Colon (tissue), 2 donors: ENCODE measurements around the gene MCF2L.

Experiments
- FAIRE-seq: peaks from 2 replicates; lab custom pipeline; 2012; peaks lifted over from hg19 to GRCh38; lab: Jason Lieb, UNC
- donor health status: control.
- donor health status: control.

The MCF2L gene

DNA sequence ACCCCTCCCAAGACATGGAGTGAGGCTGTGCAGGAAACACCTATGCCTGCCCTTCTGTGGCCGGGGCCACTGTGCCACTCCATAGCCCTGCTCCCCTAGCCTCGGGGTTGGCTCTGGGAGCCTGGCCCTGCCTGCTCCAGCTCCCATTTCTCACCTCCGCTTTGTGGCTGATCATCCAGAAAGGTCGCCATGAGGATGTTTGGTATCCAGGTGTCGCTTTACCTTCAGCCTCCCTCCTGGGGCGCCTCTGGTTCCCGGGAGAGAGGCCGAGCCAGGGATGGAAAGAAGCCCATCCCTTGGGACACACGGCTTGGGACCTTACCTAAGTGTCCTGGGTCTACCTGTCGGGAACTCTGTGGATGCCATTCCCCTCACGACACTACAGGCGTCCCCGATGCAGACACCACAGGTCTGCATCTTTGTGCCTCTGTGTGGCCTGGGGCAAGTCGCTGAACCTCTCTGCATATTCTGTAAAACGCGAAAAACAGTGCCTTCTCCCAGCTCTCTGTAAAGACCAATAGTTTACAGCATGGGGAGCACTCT, 3.4 kb upstream of the MCF2L start:
- no peak for FAIRE-seq

DNA sequence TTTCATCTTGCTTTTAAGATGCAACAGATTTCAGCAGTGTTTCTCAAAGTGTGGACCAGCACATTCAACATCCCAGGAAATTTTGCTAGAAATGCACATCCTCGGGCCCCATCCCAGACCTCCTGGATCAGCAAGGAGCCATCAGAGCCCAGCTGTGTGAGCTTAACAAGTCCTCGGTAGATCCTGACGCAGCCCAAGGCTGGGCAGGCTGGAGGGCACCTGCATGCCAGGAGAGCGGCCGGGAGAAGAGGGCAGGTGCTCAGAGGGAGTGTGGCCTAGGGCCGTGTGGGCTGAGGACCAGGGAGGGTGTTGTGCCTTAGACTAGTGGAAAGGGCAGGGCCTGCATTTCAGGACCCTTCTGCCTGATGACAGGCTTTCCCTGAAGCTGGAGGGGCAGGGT, 2.2 kb upstream of the MCF2L start:
- no peak for FAIRE-seq

DNA sequence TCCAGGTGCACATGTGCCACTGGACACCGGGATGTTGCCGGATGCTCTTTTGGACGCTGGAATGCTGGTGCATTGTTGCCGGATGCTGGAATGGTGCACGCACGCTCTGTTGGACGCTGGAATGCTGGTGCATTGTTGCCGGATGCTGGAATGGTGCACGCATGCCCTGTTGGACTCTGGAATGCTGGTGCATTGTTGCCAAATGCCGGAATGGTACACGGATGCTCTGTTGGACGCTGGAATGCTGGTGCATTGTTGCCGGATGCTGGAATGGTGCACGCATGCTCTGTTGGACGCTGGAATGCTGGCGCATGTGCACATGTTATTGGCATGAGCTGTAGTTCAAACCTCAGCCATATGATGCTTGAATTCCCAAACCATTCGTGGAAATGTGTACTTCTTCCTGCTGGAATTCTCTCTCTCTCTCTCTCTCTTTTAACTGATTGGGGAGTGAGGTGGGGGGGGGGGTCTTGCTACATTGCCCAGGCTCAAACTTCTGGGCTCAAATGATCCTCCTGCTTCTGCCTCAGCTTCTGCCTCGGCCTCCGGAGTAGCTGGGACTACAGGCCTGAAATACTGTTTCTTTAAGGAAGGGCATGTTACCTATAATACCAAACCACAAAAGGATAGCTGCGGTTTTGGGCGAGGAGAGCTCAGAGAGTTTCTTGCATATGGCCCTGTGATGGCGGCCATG, 1.2 kb upstream of the MCF2L start:
- no peak for FAIRE-seq

DNA sequence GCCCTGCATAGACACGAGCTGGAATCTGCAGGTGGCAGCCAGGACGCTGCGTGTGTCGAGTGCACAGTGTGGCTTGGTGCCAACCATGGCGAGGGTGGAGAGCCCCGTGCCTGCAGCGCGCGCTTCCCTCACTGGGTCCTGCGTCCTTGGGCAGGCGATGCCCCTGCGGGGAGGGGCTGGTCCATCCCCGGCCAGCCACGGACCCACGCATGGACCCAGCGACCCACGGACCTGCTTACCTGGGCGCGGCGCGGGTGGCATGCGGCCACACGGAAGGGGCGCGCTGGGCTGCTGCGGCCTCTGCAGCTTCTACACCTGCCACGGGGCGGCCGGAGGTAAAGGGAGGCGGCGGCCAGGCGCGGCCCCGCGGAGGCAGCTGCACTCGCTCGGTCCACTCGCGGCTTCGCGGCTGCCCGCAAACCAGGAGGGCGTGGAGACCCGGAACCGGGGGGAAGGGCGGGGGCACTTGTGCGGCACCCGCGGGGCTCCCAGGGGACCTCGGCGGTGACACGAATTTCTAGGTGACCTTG, 569 bp upstream of the MCF2L start:
- FAIRE-seq = no peak

DNA sequence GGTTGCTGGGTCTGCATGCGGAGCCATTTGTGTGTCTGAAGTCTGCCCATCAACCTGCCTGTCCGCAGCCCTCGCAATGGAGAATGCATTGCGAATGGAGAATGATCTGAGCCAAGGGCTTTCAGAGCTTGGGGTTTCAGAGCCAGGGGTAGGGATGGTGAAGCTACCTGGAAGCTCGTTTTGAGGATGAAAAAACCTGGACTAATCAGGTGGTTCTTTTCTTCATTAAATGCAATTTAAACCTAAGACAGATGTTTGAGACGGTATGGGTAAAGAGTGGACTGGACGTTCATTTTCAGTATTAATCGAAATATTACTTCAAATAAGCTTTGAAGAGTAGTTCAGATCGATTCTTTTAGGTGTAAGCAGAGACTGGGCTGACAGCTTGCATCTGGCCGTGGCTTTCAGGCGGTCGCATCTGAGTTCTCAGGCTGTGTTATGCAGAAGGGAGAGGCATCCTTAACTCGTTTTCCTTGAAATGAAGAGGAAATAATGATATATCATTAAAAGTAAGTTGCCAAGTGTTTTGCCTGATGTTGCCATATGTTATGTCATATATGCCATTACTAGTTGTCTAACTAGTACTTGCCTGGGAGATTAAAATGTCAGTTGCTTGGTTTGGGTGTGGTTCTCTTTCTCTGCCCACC, 801 bp downstream of the MCF2L start:
- no peak for FAIRE-seq

DNA sequence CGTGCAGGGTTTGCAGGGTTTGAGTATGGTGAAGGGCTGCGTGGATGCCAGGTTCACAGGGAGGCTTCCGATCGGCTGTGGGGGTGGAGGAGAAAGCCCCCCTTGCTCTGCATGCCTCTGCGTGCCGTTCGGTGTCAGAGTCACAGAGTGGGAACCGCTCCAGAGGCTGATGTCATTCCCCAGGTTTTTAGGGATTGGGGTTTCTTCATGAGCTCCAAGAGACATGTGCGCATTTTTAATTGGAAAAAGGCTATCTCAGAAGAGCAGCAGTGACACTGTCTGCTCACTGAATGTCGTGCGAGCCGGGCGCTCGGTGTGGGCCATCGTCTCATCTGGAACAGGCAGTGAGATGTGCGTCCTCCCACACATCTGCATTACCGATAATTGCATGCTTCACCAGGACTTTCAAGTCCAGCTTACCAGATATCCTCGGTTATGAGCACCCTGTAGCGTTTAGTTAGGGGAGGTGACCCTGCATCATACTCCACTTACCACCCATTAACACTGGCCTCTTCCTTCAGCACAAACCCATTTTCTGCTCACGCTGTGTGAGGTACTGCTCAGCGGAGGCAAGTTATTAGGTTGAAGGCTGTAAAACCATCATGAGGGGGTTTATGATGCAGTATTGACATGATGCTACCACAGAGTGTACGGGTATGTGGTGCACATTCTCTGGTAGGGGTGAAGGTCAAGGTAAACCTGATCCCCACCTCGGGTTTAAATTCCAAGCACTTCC, 1.7 kb downstream of the MCF2L start:
- no peak for FAIRE-seq

DNA sequence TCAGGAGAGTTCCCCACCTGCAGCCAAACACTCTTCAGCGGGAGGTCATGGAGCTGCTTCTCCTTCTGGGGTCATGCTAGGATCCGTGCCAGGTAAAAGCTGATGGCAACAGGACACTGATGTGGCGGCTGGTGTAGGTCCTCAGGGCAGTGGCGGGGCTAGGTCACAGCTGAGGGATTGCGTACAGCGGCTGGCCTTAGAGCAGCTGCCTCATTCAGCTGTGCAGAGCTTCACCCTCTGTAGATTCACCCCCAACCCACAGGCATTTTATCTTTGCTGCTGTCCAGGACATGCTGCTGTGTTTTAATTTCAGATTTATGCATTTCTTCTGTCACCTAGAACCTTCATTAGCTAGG, 2.3 kb downstream of the MCF2L start:
- no peak for FAIRE-seq

DNA sequence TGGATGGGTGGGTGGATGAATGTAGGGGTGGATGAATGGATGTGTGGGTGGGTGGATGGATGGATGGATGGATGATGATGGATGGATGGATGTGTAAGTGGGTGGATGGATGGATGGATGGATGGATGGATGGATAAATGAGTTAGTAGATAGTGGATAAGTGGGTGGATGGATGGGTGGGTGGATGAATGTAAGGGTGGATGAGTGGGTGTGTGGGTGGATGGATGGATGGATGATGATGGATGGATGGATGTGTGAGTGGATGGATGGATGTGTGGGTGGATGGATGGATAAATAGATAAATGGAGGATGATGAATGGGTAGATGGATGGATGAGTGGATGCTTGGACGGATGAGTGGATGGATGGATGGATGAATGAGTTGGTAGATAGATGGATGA, 3.2 kb downstream of the MCF2L start:
- FAIRE-seq = no peak

DNA sequence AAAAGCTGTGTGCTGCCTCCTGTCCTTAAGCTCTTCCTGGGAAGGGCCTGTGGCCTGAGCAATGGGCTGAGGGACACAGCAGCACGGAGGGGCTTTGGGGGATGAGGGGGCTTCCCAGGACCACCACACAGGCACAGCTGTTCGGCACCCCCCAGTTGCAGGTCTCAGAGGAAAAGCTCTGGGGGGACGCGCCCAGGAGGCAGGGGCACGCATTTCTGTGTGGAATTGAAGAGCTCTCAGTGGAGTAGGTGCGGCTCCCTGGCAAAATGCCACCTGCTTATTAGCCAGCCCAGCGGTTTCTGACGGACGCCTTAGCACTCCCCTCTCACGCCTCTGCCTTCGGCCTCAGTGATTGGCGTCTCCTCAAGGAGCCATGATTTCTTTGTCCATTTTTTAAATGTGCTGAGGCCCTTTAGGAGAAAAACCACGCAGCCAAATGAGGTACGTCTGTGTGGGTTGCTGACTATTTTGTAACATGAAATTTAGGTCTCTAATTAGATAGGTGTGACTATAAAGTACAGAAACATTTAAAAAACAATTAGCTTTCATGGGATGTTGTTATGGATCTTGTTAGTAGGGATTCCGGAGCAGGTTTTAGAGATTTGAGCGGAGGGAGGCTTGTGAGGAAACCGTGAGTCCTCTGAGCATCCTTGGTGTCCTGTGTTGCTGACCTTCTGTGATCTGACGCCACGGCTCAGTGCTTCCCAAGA, 4.0 kb downstream of the MCF2L start:
- no peak for FAIRE-seq

DNA sequence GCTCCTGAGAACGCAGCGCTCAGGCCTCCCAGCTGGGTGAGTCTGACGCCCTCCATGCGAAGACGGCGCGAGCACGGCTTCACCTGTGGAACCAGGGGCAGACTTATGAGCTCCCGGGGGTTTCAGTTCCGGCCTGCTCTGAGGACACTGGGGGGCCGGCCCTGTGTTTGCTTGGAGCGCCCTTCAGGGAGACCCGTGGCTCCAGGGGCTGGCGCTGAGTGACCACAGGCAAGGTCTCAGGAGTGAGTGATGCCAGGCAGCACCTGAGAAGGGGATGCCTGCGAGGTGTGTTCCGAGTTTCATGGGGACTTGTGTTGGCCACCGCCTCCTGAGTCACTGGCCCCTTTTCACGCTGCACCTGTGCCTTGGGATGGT, 4.5 kb downstream of the MCF2L start:
- FAIRE-seq = no peak

DNA sequence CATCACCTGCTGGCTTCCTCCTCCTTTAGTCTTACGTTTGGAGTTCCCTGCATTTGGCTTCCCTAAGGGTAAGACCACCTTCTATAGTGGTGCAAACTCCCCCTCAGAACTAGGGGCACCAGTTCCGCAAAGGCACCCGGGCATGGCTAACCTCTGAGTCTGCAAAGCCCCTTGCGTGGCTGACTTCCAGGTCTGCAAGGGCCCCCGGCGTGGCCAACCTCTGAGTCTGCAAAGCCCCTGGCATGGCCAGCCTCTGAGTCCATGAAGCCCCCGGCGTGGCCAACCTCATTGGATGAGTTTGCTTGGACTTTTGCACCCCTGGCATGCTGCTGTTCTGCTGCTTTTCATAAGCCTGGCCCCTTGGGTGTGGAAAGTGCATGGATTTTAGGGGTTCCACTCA, 5.1 kb downstream of the MCF2L start:
- no peak for FAIRE-seq

DNA sequence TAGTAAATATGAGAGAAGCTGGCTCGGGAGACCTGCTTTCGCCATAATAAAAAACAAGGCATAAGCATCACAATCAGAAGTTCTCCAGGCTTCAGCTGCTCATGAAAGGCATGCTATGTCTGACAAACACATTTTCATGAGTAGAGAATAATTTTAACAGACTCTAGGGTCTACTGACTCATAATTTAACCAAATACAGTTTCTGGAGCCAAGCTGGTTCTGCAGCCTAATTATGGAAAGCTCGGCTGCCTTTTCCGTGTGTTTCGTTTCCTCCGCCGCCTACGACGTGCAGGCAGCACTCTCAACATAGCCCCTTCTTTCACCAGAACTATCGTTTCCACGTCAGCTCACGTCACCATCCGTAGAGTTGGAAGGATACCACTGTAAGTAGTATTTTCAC, 5.7 kb downstream of the MCF2L start:
- no peak for FAIRE-seq

DNA sequence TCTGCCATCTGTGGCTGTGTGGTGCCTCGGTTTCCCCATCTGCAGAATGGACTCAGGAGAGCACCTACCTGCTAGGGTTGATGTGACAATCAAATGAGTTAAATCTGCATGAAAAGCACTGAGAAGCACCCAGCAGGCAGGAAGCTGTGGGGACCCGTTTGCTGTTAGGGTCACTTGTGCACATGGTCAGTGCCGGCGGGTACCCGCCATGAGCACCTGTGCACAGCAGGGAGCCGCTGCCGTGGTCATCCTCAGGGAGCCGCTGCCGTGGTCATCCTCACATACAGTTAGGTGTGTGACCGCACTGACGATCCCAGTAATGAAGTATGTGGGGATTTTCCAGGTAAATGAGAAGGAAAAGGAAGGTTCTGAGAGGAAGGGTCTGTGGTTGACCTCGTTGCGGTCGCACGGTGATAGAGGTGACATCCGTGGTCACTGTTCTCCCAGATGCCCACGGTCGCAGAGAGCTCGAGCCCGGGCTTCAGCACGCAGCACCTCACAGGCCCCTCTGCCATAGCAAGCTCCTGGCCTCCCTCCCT, 6.5 kb downstream of the MCF2L start:
- no peak for FAIRE-seq

DNA sequence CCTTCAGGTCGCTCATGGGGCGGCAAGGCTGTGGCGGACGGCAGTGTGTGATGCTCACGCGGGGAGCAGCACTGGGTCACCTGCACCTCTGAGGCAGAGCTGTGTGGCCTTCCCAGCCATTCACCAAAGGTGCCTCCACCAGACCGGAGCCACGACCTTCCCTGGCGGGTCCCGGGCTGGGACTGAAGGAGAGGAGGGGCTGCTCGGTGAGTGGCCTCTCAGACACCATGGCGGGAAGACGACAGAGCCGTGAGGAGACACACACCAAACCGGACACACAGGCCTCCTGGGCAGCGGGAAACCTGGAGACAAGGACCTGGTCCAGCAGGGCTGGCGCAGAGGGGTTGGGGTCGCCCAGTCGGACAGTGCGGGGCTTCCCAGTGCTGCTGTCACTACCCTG, 7.5 kb downstream of the MCF2L start:
- no peak for FAIRE-seq

DNA sequence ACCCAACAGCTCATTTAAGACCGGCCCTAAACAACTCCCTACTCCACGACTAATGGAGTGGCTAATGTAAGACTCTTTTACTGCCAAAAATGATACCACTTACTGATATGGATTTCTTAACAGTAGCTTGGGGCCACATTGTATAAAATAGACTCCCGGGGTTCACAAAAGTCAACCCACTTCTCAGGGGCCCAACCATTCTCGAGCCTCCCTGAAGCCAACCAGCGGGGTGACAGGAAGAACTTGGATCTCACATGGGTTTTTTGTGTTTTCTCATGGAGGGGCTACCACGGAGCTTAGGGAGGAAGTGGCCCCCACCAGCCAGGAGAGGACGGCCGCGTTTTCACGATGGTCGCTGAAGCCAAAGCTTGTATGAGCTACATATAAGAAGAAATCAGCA, 8.1 kb downstream of the MCF2L start:
- FAIRE-seq = no peak

DNA sequence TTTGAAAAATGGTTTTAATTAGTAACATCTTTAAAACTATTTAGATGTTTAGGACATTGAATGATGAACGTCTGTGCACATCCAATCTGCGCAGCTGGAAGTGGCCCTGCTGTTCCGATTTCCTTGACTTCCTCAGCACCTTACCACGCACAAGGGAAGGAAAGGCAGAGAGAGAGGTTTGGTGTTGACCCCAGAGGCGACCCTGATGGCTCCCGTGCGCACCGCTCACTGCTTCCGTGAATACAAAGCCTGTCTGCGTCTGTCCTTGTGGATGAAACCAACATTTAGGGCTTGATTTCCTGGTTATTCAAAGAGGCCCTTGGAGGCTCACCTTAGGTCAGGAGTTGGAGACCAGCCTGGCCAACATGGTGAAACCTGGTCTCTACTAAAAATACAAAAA, 8.5 kb downstream of the MCF2L start:
- no peak for FAIRE-seq

DNA sequence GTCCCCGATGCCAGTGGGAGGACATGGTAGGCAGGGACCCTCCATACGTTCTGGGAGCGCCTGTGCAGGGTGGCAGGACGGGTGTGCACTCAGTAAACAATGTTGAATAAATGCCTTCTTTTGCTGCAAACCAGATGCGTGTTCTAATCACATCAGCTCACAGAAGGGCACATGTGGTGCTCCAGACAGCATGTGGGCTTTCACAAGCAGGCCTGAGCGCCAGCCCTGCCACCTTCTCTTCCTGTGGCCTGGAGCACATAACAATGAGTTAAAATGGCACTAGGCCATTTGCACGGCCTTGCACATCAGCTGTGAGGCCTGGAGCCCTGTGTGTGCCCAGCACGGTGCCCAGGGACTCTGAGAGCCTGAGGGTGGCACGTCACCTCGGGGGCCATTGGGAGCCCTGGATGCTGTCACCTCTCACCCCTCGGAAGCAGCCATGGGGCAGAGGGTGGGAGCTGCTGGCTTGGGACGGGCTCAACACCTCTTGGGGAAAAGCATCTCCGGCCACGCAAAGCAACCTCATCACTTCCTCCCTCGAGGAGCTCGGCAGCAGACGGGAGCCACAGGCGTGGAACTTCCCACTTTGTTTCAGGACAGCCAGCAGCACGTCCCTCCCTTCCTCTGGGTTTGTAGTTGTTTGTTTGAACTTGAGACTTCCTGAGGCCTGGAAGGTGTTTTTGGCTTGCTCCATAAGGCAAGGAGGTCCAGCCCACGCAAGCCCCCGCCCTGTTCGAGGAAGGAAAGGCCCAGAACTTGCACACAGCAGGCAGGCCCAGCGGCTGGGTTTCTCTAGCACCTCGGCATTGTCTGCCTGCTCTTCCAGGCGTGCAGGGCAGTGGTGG, 9.8 kb downstream of the MCF2L start:
- FAIRE-seq = no peak

DNA sequence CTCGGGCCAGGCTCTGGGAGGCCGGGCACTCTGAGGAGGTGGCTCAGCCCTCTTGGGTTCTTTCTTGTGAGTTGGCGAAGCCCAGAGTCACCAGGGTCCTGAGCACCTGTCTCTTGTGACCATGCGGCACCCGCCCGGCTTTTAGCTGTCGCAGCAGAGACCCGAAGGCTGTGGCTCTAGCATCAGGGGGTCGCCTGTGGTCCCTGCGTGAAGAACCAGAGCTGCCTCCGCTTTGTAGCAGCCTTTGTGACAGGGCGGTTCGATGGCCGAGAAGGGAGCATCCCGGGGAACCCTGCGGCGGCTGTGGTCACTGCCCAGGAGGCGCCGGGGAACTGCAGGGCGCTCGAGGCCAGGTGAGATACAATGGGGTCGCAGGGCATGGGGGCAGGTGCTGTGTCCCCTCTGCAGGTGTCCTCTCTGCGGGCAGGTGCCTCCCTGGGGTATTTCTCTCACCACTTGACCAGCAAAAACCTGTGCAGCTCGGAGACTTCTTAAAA, 10.4 kb downstream of the MCF2L start:
- FAIRE-seq = no peak

DNA sequence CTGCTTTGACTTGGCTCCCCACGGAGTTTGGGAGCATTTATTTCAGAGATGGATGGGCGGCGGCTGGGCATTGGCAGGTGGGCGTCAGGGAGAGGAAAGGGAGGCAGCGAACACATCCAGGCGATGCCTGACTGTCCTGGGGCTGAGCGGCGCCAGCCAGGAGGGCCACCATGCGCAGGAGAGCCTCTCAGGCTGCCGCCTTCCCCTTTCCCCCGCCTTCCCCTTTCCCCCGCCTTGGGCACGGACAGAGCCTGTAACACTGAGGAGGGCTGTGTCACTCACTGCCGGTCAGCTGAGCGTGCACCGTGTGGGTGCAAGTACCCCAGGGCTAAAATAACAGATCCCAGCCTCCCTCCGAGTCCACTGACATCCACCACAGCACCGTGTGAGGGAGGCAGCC, 11.4 kb downstream of the MCF2L start:
- no peak for FAIRE-seq

DNA sequence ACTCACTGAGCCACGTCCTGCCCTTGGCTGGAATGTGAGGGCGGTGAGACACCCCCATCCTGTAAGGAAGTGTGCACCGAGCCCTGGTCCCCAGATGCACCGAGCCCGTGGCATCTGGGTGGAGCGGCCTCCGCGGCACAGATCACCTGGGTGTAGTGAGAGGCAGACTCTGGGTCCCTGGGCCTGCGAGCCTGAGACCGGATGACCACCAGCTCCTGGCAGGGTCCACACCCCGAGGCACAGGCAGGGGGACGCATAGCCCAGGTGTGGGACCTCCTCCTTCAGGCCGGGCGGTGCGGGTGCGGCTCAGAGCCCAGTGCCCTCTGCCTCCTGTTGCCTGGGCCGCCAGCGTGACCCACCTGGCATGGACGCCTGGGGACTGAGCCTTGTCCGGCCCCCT, 12.4 kb downstream of the MCF2L start:
- no peak for FAIRE-seq
